Measurements from ENCODE around the gene CAMSAP1. TPM values are rescaled to one million over a fixed set of nuclear protein-coding genes. Genes with fewer than 3 reads are reported as not detected.

Gene CAMSAP1
- total and polyA plus RNA-seq, 10 of the 15 experiments (the other 5 are each of a cell fraction or from before 2014, with no cell fraction given), result 1.4 to 24.7 (median 8.0) TPM

- in situ Hi-C loops (cut with MboI) (no loop called here), intact Hi-C loops (cut with micrococcal nuclease; ENCODE audit: unreplicated experiment) (no loop called here)
- Histone ChIP-seq H3K79me2 (ENCODE audit: control insufficient read depth, insufficient read depth, low read length) (no peaks in the 10 kb centered on the region), H3K4me2 (ENCODE audit: control insufficient read depth, insufficient read depth) (no peak overlapping the region), H3K27ac (ENCODE audit: control insufficient read depth, insufficient read depth) (no peak overlapping the region), H2AFZ (ENCODE audit: control insufficient read depth, low read depth, low read length) (no peak overlapping the region), H3K27me3 (replicated peaks in 1 of 2; ENCODE audit: control insufficient read depth in 2 of 2, insufficient read depth in 2 of 2, low read length in 1 of 2) (no peaks in the 10 kb centered on the region), H3K4me1 (ENCODE audit: control insufficient read depth, insufficient read depth, low read length) (peaks cover 22% of the 10 kb centered on the region), H3K4me3 (no peak overlapping the region), H3K9me3 (replicated peaks; ENCODE audit: control insufficient read depth, insufficient read depth, low read length) (no peaks in the 10 kb centered on the region), H4K20me1 (ENCODE audit: control insufficient read depth, insufficient read depth) (no peaks in the 10 kb centered on the region), H3K36me3 (ENCODE audit: control insufficient read depth in 2 of 2, insufficient read depth in 2 of 2, low read length in 1 of 2) (peaks cover 4 to 8% of the 10 kb centered on the region in 2 experiments; a peak in 3 of 4 replicates), H3K9ac (ENCODE audit: control insufficient read depth, insufficient read depth, low read length) (no peak overlapping the region)
- RAD21 ChIA-PET (ENCODE audit: unreplicated experiment), result no interaction called here
- DNase-seq (ENCODE audit: low read depth, low spot score) (no peak), FAIRE-seq (no peak), ATAC-seq (no peak)
- TF ChIP-seq BACH1 (IDR thresholded peaks at IDR 0.05; ENCODE audit: borderline replicate concordance), result no peak
- no peak for TF ChIP-seq ZNF687 (IDR thresholded peaks at IDR 0.05)
- 91% methylated on average over 17 of the region's 21 CpGs for WGBS (ENCODE audit: insufficient coverage, insufficient replicate concordance, low lambda C conversion rate, missing lambda C conversion rate)
- CTCF ChIA-PET, result no interaction called here
- SMC1A ChIA-PET (ENCODE audit: uncharacterized antibody, unreplicated experiment), result no interaction called here
- BruUV-seq (replicated peaks), result no TSS peak
- POLR2A ChIA-PET, result no interaction called here
These were observed 22.5 kb upstream of the CAMSAP1 start for GRCh38 chr9:135929656-135930445.
